AG04449 (cell line): ENCODE measurements around the gene MAML2.

Experiments
- CTCF ChIA-PET: fragments of 350-600 bp; formaldehyde crosslinking; extraction: SDS; loops from one replicate; lab custom pipeline; 2021; ENCODE audit warnings: antibody characterized with exemption; lab: Yijun Ruan, JAX
- POLR2A ChIA-PET: fragments of 400-600, 350-600 bp; formaldehyde crosslinking; extraction: SDS; loops from one replicate; lab custom pipeline; 2020; ENCODE audit warnings: antibody characterized with exemption, inconsistent platforms; lab: Yijun Ruan, JAX
- DNase-seq: peaks from one replicate; pipeline ENCODE4 v3.0.0-alpha.2; 2010; ENCODE audit warnings: low read depth, low spot score
- H3K4me3 ChIP-seq: 2 replicates; pipeline ENCODE4 v1.5.1; 2011; ENCODE audit warnings: low read depth, mild to moderate bottlenecking, control low read depth, low read length
- TF ChIP-seq, protein P1 (sequence below): IDR thresholded peaks from one replicate; pipeline ENCODE4 v1.5.1; 2011; ENCODE audit warnings: mild to moderate bottlenecking, moderate library complexity, low read length, control low read depth, inconsistent platforms; ENCODE audit not compliant: insufficient read depth; ENCODE audit errors: missing control alignments

MAML2 gene

DNA sequence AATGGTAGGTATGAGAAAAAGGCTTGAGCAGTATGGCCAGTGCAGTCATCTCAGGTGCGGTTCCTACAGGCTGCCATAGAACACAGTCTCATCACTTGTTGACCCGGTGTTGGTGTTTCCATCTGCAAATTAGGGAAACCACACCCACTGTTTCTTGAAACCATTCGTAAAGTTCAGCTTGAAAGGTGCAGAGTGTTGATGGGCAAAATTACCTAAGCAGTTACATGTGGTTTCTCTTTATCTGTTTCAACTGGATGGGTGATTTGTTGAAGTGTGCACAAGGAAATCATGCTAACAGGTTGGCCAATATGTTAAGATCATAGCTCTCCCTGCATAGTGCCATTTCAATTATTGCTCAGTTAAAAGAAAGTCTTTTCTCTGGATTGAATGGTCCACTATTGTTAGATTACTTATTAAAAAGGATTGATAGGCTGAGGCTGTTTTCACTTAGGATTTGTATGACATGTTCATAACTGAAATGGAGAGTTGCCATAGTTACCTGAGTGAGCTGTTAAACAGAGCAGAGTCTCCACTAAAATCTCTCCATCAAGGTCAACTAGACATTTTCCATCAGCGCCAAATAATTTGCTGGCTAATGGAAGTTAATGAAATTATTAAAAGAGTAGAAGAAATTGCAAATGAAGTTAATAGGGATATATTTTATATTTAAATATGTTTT is 215.9 kb downstream of the MAML2 start:
- CTCF ChIA-PET: interaction anchor here (0.7 kb wide), 1 partner anchor 72 kb away, joined by 3 read pairs; no protein-coding TSS in a partner anchor
- no peak for DNase-seq
- no peak overlapping the region for H3K4me3 ChIP-seq
- POLR2A ChIA-PET: no interaction called here
- TF ChIP-seq, protein P1, sequence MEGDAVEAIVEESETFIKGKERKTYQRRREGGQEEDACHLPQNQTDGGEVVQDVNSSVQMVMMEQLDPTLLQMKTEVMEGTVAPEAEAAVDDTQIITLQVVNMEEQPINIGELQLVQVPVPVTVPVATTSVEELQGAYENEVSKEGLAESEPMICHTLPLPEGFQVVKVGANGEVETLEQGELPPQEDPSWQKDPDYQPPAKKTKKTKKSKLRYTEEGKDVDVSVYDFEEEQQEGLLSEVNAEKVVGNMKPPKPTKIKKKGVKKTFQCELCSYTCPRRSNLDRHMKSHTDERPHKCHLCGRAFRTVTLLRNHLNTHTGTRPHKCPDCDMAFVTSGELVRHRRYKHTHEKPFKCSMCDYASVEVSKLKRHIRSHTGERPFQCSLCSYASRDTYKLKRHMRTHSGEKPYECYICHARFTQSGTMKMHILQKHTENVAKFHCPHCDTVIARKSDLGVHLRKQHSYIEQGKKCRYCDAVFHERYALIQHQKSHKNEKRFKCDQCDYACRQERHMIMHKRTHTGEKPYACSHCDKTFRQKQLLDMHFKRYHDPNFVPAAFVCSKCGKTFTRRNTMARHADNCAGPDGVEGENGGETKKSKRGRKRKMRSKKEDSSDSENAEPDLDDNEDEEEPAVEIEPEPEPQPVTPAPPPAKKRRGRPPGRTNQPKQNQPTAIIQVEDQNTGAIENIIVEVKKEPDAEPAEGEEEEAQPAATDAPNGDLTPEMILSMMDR: no peak

DNA sequence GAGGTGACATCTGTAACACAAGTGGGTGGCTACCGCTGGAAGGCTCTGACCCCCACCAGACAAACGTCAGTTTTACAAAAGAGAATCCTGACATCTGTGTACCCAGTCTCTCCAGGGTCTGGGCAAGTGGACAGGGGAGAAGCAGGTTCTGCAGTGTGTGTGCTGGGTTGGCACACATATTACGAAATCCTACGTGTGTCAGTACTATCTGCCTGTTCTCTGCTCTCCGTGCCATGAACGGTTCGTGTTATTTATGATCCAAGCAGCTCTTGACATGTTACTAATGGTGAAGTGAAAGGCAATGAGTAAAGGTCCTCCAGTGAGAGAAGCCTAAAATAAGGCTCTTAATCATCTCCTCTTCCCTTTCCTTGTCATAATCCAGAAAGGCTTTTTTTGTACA is 217.6 kb downstream of the MAML2 start:
- DNase-seq: no peak
- ChIA-PET CTCF (no interaction called here), POLR2A (no interaction called here)
- no peak overlapping the region for H3K4me3 ChIP-seq
- TF ChIP-seq, protein P1: no peak

DNA sequence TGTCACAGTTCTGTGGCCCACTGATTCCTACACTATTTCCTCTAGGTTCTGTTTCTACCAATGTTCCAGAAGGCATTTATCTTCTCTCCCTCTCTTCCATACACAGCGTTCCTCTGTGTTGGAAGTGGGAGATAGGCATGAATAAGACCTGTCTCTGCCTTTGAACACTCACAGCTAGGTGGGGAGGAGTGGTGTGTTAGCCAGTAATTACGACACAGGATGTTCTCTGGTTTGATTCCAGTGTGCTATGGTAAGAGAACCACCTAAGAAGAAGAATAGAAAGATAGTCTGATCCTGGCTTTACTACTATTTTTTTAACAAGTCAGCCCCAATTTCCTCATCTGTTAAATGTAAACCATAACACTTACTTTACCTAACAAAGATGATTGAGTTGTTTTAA is 218.8 kb downstream of the MAML2 start:
- ChIA-PET POLR2A (no interaction called here), CTCF (no interaction called here)
- no peak overlapping the region for H3K4me3 ChIP-seq
- DNase-seq: no peak
- TF ChIP-seq, protein P1: no peak

DNA sequence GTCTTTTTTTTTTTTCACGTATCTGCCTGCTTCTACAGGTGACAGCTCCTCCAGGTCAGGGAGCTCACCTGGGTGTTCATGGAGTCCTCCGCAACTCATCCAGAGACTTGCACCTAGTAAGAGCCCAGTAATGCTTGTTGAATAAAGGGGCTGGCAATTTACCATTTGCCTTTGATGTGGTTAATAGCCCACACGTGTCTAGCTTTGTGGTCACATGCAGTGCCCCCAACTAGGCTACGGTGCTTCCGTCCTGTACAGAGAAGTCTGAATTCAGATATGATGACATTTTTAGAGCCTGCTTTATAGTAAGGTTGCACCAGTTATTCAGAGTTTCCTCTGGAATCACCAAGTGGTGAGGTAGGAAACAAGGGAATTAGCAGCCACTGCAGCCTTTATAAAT is 219.7 kb downstream of the MAML2 start:
- POLR2A ChIA-PET: no interaction called here
- CTCF ChIA-PET: interaction anchor here (1.3 to 1.6 kb wide), 2 partner anchors 10 to 15 kb away, joined by 3 to 5 read pairs; no protein-coding TSS in a partner anchor
- TF ChIP-seq, protein P1: no peak
- H3K4me3 ChIP-seq: no peak overlapping the region
- no peak for DNase-seq

DNA sequence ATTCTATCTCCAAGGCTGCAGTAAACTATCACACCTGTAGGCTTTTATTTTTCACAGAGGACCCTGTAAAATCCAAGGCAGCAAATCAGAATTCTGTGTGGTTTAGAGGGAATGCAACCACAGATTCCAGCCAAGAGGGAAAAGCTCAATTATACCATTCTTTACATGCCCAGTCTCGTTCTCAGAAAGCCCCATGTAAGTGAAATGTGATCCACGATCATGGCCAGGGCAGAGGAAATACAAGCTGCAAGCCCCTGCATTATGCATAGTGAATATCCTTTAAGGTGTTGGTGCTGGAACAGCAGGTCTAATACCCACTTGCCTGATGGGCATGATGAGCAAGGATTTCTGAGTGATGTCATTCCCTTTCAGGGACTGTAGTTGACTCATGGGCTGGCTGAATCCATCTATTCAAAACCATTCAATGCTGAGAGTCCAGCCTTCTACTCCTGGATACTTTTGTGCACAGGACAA is 220.4 kb downstream of the MAML2 start:
- DNase-seq: peak; percentile 42
- CTCF ChIA-PET: interaction anchor here (1.0 to 1.6 kb wide), 5 partner anchors 9 to 220 kb away, joined by 3 to 5 read pairs (median 3); partner anchors contain the start of gene MAML2

DNA sequence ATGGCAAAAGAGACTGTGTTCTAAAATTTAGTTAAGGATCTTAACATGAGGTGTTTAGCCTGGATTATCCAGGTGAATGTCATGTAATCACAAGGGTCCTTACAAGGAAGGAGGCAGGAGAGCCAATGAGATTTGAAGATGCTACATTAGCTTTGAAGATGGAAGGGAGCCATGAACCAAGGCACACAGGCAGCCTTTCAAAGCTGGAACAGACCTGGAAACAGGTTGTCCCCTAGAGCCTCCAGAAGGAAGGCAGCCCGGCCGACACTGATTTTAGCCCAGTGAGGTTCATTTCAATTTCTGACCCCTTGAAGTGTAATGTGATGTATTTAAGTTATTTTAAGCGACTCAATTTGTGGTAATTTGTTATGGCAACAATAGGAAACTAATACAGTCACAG is 223.8 kb downstream of the MAML2 start:
- TF ChIP-seq, protein P1: no peak
- POLR2A ChIA-PET: no interaction called here
- H3K4me3 ChIP-seq: no peak overlapping the region
- CTCF ChIA-PET: interaction anchor here (1.3 kb wide), 1 partner anchor 224 kb away, joined by 3 read pairs; the partner anchor contains the start of gene MAML2
- DNase-seq: no peak

More for the DNA sequence above, 220.4 kb downstream of the MAML2 start:
- POLR2A ChIA-PET: interaction anchor here (0.7 kb wide), 1 partner anchor 202 kb away, joined by 4 read pairs; no protein-coding TSS in a partner anchor
- TF ChIP-seq, protein P1: no peak
- H3K4me3 ChIP-seq: no peak overlapping the region
